Measurements from ENCODE around the gene DPEP1. TPM values are rescaled to one million over a fixed set of nuclear protein-coding genes. Genes with fewer than 3 reads are reported as not detected.
"Not testable (repeated sequence)": the region's sequence is repeated elsewhere in the genome, so short reads cannot be mapped to it uniquely, and the experiment has no call there.

Gene DPEP1
- total RNA-seq, 2 experiments from 2014 or later = not detected

DNA sequence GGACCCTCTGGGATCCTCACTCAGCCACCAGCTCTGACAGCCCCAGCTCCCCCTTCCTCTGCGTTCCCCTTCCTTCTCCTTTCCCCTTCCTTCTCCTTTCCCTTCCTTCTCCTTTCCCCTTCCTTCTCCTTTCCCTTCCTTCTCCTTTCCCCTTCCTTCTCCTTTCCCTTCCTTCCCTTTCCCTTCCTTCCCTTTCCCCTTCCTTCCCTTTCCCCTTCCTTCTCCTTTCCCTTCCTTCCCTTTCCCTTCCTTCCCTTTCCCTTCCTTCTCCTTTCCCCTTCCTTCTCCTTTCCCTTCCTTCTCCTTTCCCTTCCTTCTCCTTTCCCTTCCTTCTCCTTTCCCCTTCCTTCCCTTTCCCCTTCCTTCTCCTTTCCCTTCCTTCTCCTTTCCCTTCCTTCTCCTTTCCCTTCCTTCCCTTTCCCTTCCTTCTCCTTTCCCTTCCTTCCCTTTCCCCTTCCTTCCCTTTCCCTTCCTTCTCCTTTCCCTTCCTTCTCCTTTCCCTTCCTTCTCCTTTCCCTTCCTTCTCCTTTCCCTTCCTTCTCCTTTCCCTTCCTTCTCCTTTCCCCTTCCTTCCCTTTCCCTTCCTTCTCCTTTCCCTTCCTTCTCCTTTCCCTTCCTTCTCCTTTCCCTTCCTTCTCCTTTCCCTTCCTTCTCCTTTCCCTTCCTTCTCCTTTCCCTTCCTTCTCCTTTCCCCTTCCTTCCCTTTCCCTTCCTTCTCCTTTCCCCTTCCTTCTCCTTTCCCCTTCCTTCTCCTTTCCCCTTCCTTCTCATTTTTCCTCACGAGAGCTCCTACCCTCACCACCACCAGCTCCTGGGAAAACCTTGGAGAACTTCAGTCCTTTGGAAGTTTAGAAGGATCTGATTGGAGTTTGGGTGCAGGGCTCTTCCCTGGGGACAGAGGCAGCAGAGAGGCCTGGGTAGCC, 21.3 kb downstream of the DPEP1 start:
- H3K27ac Mint-ChIP-seq; ATAC-seq; DNase-seq; CTCF ChIA-PET; H3K9me3 Mint-ChIP-seq (ENCODE audit: insufficient read depth); H3K4me3 Mint-ChIP-seq; H3K27me3 Mint-ChIP-seq (ENCODE audit: low read depth); H3K4me1 Mint-ChIP-seq (ENCODE audit: low read depth); H3K36me3 Mint-ChIP-seq (ENCODE audit: low read depth): not testable (repeated sequence)
- POLR2A ChIA-PET = interaction anchor here (0.6 to 1.1 kb wide), 2 partner anchors 319 to 564 kb away, joined by 3 read pairs; no protein-coding TSS in a partner anchor

DNA sequence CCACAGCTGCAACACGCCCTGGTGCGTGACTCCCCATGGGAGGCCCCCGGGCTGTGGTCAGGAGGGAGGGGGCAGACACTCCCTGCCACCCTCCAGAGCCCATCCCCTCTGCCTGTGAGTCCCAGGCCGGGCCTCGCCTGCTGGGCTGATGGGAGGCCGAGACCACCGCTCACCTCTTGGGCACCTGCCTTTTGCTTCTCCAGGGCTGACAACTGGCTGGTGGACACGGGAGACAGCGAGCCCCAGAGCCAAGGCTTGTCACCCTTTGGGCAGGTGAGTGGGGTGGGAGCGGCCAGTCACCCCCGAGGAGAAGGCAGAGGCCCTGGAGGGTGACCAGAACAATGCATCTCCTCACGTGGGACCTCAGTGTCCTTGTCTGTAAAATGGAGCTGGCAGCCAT, 23.2 kb downstream of the DPEP1 start:
- Mint-ChIP-seq H3K27ac (no peak overlapping the region), H3K9me3 (ENCODE audit: insufficient read depth) (no peaks in the 10 kb centered on the region), H3K4me1 (ENCODE audit: low read depth) (peaks cover 9% of the 10 kb centered on the region), H3K27me3 (ENCODE audit: low read depth) (no peaks in the 10 kb centered on the region), H3K36me3 (ENCODE audit: low read depth) (no peaks in the 10 kb centered on the region), H3K4me3 (no peak overlapping the region)
- ChIA-PET POLR2A (no interaction called here), CTCF (no interaction called here)
- ATAC-seq = no peak
- DNase-seq = no peak

DNA sequence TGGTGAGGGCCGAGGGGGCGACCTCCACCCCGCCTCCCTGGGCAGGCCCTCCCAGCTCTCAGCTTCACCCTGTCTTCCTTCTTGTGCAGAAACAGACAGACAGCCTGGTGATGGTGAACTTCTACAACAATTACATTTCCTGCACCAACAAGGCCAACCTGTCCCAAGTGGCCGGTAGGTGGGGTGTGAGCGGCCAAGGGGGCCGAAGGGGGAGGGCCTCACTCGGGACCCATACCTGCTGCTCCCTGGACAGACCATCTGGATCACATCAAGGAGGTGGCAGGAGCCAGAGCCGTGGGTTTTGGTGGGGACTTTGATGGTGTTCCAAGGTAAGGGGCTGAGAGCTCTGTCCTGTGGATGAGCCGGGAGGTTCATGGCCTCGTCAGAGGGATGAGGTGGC, 23.9 kb downstream of the DPEP1 start:
- Mint-ChIP-seq H3K27ac (no peak overlapping the region), H3K36me3 (ENCODE audit: low read depth) (no peaks in the 10 kb centered on the region), H3K9me3 (ENCODE audit: insufficient read depth) (no peaks in the 10 kb centered on the region), H3K4me3 (no peak overlapping the region), H3K4me1 (ENCODE audit: low read depth) (peaks cover 9% of the 10 kb centered on the region), H3K27me3 (ENCODE audit: low read depth) (no peaks in the 10 kb centered on the region)
- CTCF ChIA-PET = no interaction called here
- POLR2A ChIA-PET = interaction anchor here (0.5 kb wide), 1 partner anchor 34 kb away, joined by 3 read pairs; no protein-coding TSS in a partner anchor
- no peak for DNase-seq
- no peak for ATAC-seq

DNA sequence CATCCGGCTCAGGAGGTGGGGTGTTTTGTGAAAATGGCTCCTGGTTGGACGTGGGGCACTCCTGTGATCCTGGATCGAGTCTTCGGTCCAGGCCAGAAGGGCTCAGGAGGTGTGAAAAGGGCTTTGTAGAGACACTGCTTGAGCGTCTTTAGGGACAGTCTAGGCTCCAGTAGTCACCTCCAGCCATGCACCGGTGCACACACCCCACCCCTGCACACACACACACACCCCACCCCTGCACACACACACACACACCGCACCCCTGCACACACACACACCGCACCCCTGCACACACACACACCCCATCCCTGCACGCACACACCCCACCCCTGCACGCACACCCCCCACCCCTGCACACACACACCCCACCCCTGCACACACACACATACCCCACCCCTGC, 25.0 kb downstream of the DPEP1 start:
- DNase-seq (no peak), ATAC-seq (no peak)
- Mint-ChIP-seq H3K4me3 (no peak overlapping the region), H3K9me3 (ENCODE audit: insufficient read depth) (no peaks in the 10 kb centered on the region), H3K27ac (no peak overlapping the region), H3K27me3 (ENCODE audit: low read depth) (no peaks in the 10 kb centered on the region), H3K36me3 (ENCODE audit: low read depth) (no peaks in the 10 kb centered on the region), H3K4me1 (ENCODE audit: low read depth) (peaks cover 9% of the 10 kb centered on the region)
- CTCF ChIA-PET = no interaction called here
- POLR2A ChIA-PET = no interaction called here

DNA sequence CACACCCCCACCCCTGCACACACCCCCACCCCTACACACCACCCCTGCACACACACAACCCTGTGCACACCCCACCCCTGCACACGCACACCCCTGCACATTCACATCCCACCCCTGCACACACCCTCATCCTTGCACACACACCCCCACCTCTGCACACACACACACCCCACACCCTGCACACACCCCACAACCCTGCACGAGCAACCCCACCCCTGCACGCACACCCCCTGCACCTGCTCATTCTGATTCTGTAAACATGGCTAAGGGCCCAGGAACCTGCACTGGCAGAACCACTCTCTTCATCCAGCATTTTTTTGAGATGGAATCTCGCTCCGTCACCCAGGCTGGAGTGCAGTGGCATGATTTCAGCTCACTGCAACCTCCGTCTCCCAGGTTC, 25.9 kb downstream of the DPEP1 start:
- Mint-ChIP-seq H3K27me3 (ENCODE audit: low read depth) (no peaks in the 10 kb centered on the region), H3K27ac (no peak overlapping the region), H3K36me3 (ENCODE audit: low read depth) (peaks cover 4% of the 10 kb centered on the region), H3K4me3 (no peak overlapping the region), H3K9me3 (ENCODE audit: insufficient read depth) (no peaks in the 10 kb centered on the region), H3K4me1 (ENCODE audit: low read depth) (peaks cover 9% of the 10 kb centered on the region)
- no peak for ATAC-seq
- DNase-seq = no peak
- CTCF ChIA-PET = no interaction called here
- POLR2A ChIA-PET = no interaction called here

DNA sequence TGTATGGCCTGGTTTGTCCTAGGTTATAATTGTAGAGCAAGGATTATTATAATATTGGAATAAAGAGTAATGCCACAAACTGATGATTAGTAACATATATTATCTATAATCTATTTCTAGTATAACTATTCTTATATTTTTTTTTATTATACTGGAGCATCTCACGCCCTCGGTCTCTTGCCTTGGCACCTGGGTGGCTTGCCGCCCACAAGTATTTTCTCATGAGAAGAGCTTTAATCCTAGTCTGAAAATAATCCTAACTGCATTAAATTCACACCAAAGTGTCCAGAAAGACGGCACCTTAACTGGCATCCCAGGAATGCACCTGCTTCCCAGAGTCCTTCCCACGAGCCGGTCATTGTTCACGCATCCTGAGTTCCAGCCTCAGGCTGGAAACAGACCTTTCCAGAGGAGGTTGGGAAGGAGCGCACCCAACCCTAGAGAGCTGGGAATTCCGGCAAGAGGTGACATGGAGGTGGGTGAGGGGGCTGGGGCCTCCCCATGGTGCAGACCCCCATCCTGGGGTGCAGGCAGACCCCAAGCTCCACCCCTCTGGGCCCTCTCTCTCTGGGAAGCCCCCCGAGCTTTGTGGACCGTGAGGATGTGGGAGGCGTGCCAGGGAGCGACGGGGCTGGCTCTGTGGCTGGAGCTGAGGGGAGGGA, 28.1 kb downstream of the DPEP1 start:
- H3K4me3 Mint-ChIP-seq = peak overlapping the region; percentile 29
- ChIA-PET POLR2A (interaction anchor here (0.8 kb wide), 1 partner anchor 424 kb away, joined by 3 read pairs; the partner anchor contains the start of gene ZNF778), CTCF (interaction anchor here (0.7 kb wide), 1 partner anchor 78 kb away, joined by 4 read pairs; no protein-coding TSS in a partner anchor)
- H3K27me3 Mint-ChIP-seq (ENCODE audit: low read depth) = no peaks in the 10 kb centered on the region
- peaks cover 9% of the 10 kb centered on the region for H3K4me1 Mint-ChIP-seq (ENCODE audit: low read depth)
- H3K27ac Mint-ChIP-seq = no peak overlapping the region
- DNase-seq (no peak), ATAC-seq (no peak)
- peaks cover 17% of the 10 kb centered on the region for H3K36me3 Mint-ChIP-seq (ENCODE audit: low read depth)
- no peaks in the 10 kb centered on the region for H3K9me3 Mint-ChIP-seq (ENCODE audit: insufficient read depth)

DNA sequence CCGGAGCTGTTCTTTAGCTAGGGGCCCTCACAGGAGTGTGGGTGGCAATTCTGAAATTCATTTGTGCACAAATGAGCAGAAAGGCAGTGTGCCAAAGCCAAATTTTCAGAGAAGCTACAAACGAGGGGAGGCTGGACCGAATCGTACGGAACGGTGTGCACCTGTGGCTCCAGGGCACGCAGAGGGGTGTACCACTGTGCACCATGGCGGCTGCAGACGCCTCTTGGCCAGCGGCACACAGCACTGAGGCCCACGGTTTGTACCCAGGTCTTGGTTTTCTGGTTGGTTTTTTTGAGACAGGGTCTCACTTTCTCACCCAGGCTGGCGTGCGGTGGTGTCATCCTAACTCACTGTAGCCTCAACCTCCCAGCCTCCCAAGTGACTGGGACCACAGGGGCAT, 29.1 kb downstream of the DPEP1 start:
- ChIA-PET CTCF (interaction anchor here (1.0 kb wide), 1 partner anchor 9 kb away, joined by 3 read pairs; no protein-coding TSS in a partner anchor), POLR2A (interaction anchor here (0.8 kb wide), 1 partner anchor 425 kb away, joined by 3 read pairs; the partner anchor contains the start of gene ZNF778)
- ATAC-seq (no peak), DNase-seq (no peak)
- Mint-ChIP-seq H3K4me3 (no peak overlapping the region), H3K36me3 (ENCODE audit: low read depth) (peaks cover 21% of the 10 kb centered on the region), H3K4me1 (ENCODE audit: low read depth) (peaks cover 9% of the 10 kb centered on the region), H3K9me3 (ENCODE audit: insufficient read depth) (no peaks in the 10 kb centered on the region), H3K27ac (no peak overlapping the region), H3K27me3 (ENCODE audit: low read depth) (no peaks in the 10 kb centered on the region)

DNA sequence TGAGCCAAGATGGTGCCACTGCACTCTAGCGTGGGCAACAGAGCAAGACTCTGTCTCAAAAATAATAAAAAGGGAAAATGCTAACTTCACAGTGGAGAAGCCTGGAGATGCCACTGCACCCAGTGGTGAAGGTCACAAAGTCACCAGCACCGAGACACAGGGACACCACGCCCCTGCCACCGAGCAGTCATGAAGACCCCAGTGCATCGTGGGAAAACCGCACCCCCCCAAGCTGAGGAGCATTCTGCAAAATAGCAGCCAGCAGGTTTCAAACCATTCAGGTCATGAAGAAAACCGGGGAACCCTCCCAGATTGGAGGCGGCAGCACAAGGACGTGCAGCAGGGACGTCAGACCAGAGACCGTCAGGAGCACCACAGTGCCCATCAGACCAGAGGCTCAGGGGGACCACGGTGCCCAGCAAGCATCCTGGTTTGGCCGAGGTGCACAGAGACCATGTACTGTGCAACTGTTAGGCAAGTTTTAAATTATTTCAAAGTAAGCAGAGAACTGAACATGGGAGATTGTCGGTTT, 30.4 kb downstream of the DPEP1 start:
- no peaks in the 10 kb centered on the region for H3K27me3 Mint-ChIP-seq (ENCODE audit: low read depth)
- peaks cover 27% of the 10 kb centered on the region for H3K36me3 Mint-ChIP-seq (ENCODE audit: low read depth)
- H3K4me3 Mint-ChIP-seq = no peak overlapping the region
- ChIA-PET POLR2A (no interaction called here), CTCF (no interaction called here)
- peaks cover 9% of the 10 kb centered on the region for H3K4me1 Mint-ChIP-seq (ENCODE audit: low read depth)
- H3K9me3 Mint-ChIP-seq (ENCODE audit: insufficient read depth) = no peaks in the 10 kb centered on the region
- ATAC-seq (no peak), DNase-seq (no peak)
- H3K27ac Mint-ChIP-seq = no peak overlapping the region

DNA sequence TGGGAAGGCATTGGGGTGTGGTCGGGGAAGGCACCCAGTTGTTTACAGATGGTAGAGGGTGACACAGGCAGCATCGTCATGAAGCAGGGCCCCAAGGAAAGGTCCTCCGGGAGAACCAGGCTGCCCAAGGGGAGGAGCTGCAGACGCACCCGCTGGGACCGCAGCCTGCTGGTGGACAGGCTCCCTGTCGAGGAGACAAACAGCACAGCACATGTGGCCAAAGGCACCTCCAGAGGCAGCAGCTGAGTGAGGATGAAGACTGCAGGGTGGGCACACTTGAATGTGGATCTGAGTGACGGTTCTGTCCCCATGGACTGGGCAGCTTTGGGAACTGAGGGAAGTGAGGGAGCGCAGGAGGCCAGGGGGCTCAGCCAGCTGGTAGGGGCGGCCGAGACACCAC, 31.7 kb downstream of the DPEP1 start:
- no peak for DNase-seq
- Mint-ChIP-seq H3K9me3 (ENCODE audit: insufficient read depth) (no peaks in the 10 kb centered on the region), H3K36me3 (ENCODE audit: low read depth) (peaks cover 34% of the 10 kb centered on the region), H3K27ac (no peak overlapping the region), H3K27me3 (ENCODE audit: low read depth) (no peaks in the 10 kb centered on the region), H3K4me3 (no peak overlapping the region), H3K4me1 (ENCODE audit: low read depth) (peaks cover 9% of the 10 kb centered on the region)
- ChIA-PET CTCF (no interaction called here), POLR2A (no interaction called here)
- no peak for ATAC-seq

DNA sequence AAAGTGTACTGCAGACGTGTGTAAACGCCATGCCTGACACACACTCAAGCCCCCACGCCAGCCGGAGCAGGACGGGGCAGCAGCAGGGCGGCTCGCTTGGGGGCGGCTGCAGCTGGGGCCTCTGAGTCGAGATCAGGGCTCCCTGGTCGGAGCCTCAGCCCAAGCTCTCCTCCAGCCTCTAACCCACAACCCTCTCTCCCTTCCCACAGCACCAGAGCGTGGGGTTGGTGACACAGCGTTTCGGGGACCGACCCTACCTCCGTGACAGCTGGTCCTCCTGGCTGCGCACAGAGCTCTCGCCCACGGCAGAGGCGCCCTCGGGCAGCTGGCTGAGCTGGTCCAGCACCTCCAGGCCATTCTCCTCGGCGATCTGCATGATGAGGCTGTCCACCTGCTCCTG, 32.8 kb downstream of the DPEP1 start:
- DNase-seq = no peak
- Mint-ChIP-seq H3K9me3 (ENCODE audit: insufficient read depth) (no peaks in the 10 kb centered on the region), H3K27ac (no peak overlapping the region), H3K4me3 (no peak overlapping the region), H3K36me3 (ENCODE audit: low read depth) (peaks cover 39% of the 10 kb centered on the region), H3K4me1 (ENCODE audit: low read depth) (peaks cover 2% of the 10 kb centered on the region), H3K27me3 (ENCODE audit: low read depth) (no peaks in the 10 kb centered on the region)
- ChIA-PET POLR2A (no interaction called here), CTCF (interaction anchor here (0.9 kb wide), 1 partner anchor 54 kb away, joined by 3 read pairs; no protein-coding TSS in a partner anchor)
- no peak for ATAC-seq

DNA sequence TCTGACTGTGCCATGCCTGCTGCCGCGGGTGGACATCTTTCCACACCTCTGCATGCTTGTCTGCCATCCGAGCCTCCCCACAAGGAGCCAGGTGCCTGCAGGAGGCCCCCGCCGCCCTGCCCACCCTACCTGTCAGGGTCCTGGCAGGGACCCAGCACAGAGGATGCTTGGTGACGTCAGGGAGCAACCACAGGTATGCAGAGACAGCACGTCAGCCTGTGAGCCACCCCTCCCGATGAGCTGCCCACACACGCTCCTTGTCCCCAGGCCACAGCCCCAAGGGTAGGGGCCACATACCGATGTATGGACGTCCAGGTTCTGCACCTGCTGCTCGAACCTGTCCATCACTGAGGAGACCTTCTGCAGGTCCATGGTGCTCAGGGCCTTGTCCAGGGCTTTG, 33.5 kb downstream of the DPEP1 start:
- H3K27me3 Mint-ChIP-seq (ENCODE audit: low read depth) = no peaks in the 10 kb centered on the region
- DNase-seq (no peak), ATAC-seq (no peak)
- H3K36me3 Mint-ChIP-seq (ENCODE audit: low read depth) = peaks cover 39% of the 10 kb centered on the region
- H3K4me3 Mint-ChIP-seq = no peak overlapping the region
- POLR2A ChIA-PET = no interaction called here
- H3K4me1 Mint-ChIP-seq (ENCODE audit: low read depth) = no peaks in the 10 kb centered on the region
- CTCF ChIA-PET = no interaction called here
- H3K27ac Mint-ChIP-seq = no peak overlapping the region
- H3K9me3 Mint-ChIP-seq (ENCODE audit: insufficient read depth) = no peaks in the 10 kb centered on the region

DNA sequence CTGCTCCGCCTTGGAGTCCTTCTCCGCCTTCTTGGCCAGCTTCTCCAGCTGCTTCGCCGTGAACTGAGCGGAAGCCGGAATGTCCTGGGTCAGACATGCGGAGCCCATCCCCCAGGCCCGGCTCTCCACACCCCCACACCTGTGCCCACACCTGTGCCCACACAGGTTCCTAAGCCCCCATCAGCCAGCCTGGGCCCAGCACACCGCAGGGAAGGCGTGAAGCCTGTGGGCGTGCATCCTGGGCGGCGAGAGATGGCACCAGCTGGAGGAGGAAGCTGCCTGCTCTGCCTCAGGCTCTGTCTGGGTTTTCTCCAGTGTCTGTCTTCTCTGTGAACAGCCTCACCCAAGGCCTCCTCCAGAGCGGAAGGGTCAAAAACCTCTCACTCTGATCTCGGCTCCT, 38.1 kb downstream of the DPEP1 start:
- ChIA-PET CTCF (no interaction called here), POLR2A (no interaction called here)
- H3K27me3 Mint-ChIP-seq (ENCODE audit: low read depth) = no peaks in the 10 kb centered on the region
- H3K4me1 Mint-ChIP-seq (ENCODE audit: low read depth) = peaks cover 24% of the 10 kb centered on the region
- peaks cover 36% of the 10 kb centered on the region for H3K36me3 Mint-ChIP-seq (ENCODE audit: low read depth)
- no peak for ATAC-seq
- DNase-seq = no peak
- H3K27ac Mint-ChIP-seq = no peak overlapping the region
- no peak overlapping the region for H3K4me3 Mint-ChIP-seq
- no peaks in the 10 kb centered on the region for H3K9me3 Mint-ChIP-seq (ENCODE audit: insufficient read depth)

Data from activated CD8-positive, alpha-beta T cell treated with anti-CD3 and anti-CD28 coated beads, Interleukin-2, amount 10 ng/mL, durations not matched to agents 7 days and 5 days (primary cell).